Erythroblast (primary cell): ENCODE data around the gene CASP8.
"Not testable (repeated sequence)": the region's sequence is repeated elsewhere in the genome, so short reads cannot be mapped to it uniquely, and the experiment has no call there.

Experiments
- DNase-seq, 2 experiments: peaks; one replicate each; lab custom pipeline; 2025; lab: John Stamatoyannopoulos, UW
- GATA1 ChIP-seq: IDR thresholded peaks from 2 replicates; pipeline ENCODE4 v1.6.1; 2011; ENCODE audit warnings: low read depth, mild to moderate bottlenecking, control low read depth, low read length, moderate library complexity
- POLR2A ChIP-seq: IDR thresholded peaks from 2 replicates; pipeline ENCODE4 v1.6.1; 2011; ENCODE audit warnings: mild to moderate bottlenecking, low read length

The CASP8 gene

DNA sequence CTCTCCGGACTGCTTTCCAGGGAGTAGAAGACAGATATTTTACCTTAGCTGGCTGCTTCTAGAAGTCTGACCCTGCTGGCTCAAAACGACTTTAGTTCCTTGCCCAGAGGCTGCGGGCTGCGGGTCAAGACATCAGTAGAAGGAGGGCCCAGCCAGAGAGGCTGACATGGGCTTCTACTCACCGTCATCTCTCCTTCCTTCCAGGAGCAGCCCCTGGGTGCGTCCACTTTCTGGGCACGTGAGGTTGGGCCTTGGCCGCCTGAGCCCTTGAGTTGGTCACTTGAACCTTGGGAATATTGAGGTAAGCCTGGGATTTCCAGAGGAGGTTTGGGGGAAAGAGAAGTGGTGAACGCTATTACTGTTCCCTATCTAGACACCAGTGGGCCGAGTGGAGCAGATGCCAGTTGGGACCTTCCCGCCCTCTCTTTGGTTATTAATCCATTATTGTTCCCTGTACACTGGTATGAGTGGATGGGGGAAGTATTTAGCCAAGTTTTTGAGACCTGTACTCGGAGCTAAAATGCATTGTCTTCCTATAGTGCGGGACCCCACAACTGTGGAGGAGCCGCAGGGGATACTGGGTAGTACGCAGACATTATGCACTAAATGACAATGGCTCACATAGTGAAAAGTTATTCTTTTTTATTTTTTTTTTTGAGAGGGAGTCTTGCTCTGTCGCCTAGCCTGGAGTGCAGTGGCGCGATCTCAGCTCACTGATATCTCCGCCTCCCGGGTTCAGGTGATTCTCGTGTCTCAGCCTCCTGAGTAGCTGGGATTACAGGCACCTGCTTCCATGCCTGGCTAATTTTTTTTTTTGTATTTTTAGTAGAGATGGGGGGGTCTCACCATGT, 26.3 kb upstream of the CASP8 start:
- DNase-seq, result peak in 1 of 2 experiments; percentile 53
- TF ChIP-seq POLR2A, result no peak
- no peak for TF ChIP-seq GATA1

- TF ChIP-seq GATA1 (no peak), POLR2A (no peak)
- no peak for DNase-seq
Observed at GRCh38 chr2:201234663-201235135, 25.6 kb upstream of the CASP8 start.

GRCh38 chr2:201235860-201236811, 24.2 kb upstream of the CASP8 start:
- no peak for TF ChIP-seq GATA1
- peak; percentile 40 for TF ChIP-seq POLR2A
- peak; percentile 76 to 84 for DNase-seq

GRCh38 chr2:201237486-201238123, 22.7 kb upstream of the CASP8 start:
- peak in 1 of 2 experiments; percentile 9 for DNase-seq
- no peak for TF ChIP-seq POLR2A
- TF ChIP-seq GATA1, result no peak

DNA sequence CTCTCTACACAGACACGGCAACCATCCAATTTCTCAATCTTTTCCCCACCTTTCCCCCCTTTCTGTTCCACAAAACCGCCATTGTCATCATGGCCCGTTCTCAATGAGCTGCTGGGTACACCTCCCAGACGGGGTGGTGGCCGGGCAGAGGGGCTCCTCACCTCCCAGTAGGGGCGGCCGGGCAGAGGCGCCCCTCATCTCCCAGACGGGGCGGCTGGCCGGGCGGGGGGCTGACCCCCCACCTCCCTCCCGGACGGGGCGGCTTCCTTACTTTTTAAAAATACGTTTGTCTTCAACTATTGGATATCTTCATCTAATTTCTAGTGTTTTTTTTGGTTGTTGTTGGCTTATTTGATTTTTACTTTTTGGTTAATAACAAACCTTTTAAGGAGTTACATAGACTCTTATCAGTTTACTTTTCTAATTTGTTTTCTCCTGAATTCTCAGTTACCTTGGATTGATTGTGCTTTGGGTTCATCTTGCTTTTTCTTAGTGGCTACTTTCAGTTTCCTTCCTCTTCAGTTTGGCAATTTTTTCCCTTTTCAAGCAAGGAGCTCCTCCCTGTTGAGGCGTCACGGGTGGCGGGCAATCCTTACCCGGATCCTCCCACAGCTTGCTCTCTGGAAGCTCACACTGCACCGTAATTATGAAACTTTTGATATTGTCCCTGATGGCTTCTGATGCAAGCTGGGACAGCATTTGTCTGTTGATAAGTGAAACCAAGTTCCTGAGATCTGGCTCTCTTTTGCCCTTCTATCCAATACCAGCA, 21.0 kb upstream of the CASP8 start:
- not testable (repeated sequence) for DNase-seq

DNA sequence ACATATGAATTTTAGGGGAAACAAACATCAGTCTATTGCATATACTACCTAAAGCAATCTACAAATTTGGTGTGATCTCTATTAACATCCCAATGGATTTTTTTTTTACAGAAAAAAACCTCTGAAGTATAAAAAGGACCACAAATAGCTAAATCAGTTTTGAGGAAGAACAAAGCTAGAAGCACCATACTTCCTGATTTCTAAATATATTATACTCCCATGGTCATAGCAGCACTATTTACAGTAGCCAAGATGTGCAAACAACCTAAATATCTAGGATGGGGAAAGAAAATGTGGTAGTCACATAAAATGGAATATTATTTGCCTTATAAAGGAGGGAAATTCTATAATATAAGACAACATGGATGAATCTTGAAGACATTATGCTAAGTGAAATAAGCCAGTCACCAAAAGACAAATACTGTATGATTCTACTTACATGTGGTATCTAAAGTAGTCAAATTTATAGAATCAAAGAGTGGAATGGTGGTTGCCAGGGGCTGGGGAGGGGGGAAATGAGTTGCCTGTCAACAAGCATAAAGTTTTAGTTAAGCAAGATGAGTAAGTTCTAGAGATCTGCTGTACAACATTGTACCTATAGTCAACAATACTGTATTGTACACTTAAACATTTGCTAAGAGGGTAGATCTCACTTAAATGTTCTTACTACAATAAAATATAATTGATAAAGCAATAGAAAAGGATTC, 17.6 kb upstream of the CASP8 start:
- no peak for DNase-seq
- TF ChIP-seq POLR2A (peak; percentile 7), GATA1 (no peak)

- no peak for DNase-seq
- no peak for TF ChIP-seq POLR2A
Observed at GRCh38 chr2:201244829-201245228, 15.5 kb upstream of the CASP8 start.

GRCh38 chr2:201246280-201246679, 14.1 kb upstream of the CASP8 start:
- TF ChIP-seq POLR2A (no peak), GATA1 (no peak)

DNA sequence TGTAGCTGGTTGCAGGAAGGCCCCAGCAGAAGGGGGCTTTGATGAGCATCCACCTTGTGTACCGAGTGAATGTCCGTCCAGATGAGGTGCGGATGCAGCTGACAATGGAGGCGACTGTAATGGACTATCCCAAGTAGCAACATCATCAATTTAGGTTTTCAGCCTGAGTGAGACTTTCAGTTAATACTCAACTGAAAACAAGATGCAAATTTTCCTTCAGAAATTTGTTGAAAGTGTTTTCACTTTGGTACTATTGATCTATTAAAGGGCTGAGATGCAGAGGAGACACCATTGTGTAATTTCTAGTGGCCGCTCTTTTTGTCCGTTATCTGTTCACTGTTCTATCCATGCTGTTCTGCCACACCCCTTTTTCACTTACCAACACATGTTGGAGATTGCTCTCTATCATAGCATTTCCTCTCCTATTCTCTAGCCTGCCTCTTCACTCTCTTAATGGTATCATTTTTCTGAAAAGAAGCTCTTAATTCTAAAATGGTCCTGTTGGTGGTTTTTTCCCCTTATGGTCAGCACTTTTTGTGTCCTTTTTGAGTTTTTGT, 12.0 kb upstream of the CASP8 start:
- TF ChIP-seq POLR2A (no peak), GATA1 (no peak)
- peak; percentile 38 to 58 for DNase-seq

More at GRCh38 chr2:201246280-201246679, 14.1 kb upstream of the CASP8 start:
- DNase-seq, result no peak

DNA sequence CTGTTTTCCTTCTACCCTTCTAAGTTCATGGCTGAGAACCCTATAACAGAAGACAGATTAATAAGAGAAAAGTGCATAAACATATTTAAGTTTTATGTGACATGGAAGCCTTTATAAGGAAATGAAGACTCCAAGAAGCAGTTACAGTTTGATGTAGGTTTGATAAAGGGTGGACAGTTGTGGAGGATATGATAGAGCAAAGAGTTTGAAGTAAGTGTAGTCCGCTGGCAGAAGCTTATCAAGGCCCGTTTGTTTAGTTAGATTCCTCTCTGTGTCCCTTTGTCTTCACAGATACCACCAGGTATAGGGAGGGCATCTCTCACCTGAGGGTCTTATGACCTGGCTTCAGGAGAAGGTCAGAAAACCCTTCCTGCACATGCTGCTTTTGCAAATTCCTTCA, 10.4 kb upstream of the CASP8 start:
- DNase-seq, result no peak
- no peak for TF ChIP-seq GATA1
- no peak for TF ChIP-seq POLR2A

DNA sequence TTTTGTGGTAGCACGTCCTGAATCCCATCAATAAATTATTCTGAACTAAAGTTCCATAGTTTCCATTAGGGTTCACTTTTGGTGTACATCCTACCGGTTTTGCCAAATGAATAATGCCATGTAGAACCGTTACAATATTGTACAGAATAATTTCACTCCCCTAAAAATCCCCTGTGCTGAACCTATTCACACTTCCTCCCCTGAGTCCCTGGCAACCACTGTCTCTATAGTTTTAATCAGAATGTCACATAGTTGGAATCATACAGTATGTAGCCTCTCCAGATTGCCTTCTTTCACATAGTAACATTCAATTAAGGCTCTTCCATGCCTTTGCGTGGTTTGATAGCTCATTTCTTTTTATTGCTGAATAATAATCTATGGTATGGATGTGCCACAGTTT, 9.6 kb upstream of the CASP8 start:
- no peak for TF ChIP-seq GATA1
- TF ChIP-seq POLR2A, result no peak
- no peak for DNase-seq
